ENCODE results near the gene DPYD. TPM values are rescaled to one million over a fixed set of nuclear protein-coding genes. Genes with fewer than 3 reads are reported as not detected.

The DPYD gene
- polyA plus RNA-seq, 1 of the 3 experiments (the other 2 are of a cell fraction) = 23.0 TPM

- CTCF ChIA-PET = interaction anchor here (0.6 kb wide), 1 partner anchor 281 kb away, joined by 3 read pairs; no protein-coding TSS in a partner anchor
- H3K27ac ChIP-seq (ENCODE audit: low read depth in 2 of 2, low read length in 1 of 2) = no peak overlapping the region
Measured at GRCh38 chr1:97792655-97793054, 128.2 kb downstream of the DPYD start.

More at GRCh38 chr1:97792655-97793054, 128.2 kb downstream of the DPYD start:
- Histone ChIP-seq H3K9ac (no peak overlapping the region), H3K9me2 (no peaks in the 10 kb centered on the region), H2AFZ (ENCODE audit: low read depth) (no peak overlapping the region), H3K27me3 (ENCODE audit: insufficient read depth) (no peaks in the 10 kb centered on the region), H3K4me1 (ENCODE audit: control insufficient read depth in 1 of 2, insufficient read depth in 2 of 2, low read depth in 1 of 2, low read length in 1 of 2) (peaks cover 0 to 12% of the 10 kb centered on the region in 2 experiments; a peak in 3 of 4 replicates), H4K20me1 (ENCODE audit: insufficient read depth) (peaks cover 12% of the 10 kb centered on the region), H3K79me2 (ENCODE audit: insufficient read depth) (peaks cover 86% of the 10 kb centered on the region), H3K4me3 (ENCODE audit: low read depth in 2 of 2, low read length in 1 of 2) (no peak overlapping the region), H3F3A (replicated peaks; ENCODE audit: insufficient read depth) (peaks cover 7% of the 10 kb centered on the region), H3K9me3 (no peaks in the 10 kb centered on the region), H3K36me3 (replicated peaks in 1 of 2; ENCODE audit: control insufficient read depth in 1 of 2, insufficient read depth in 2 of 2, low read length in 1 of 2) (peaks cover 0 to 24% of the 10 kb centered on the region in 2 experiments), H3K4me2 (no peak overlapping the region)
- POLR2A ChIA-PET = no interaction called here
- DNase-seq = no peak
- TF ChIP-seq USF2 (IDR thresholded peaks at IDR 0.05; ENCODE audit: borderline replicate concordance, low read depth, low read length) (no peak), TCF12 (IDR thresholded peaks at IDR 0.05) (no peak), FOSL2 (IDR thresholded peaks at IDR 0.05; ENCODE audit: borderline replicate concordance, low read depth) (no peak), RCOR1 (IDR thresholded peaks at IDR 0.05; ENCODE audit: low read length) (no peak), RFX5 (IDR thresholded peaks at IDR 0.05; ENCODE audit: low read length) (no peak), NRF1 (IDR thresholded peaks at IDR 0.05; ENCODE audit: low read depth, low read length) (no peak), TAF1 (IDR thresholded peaks at IDR 0.05; ENCODE audit: borderline replicate concordance, low read depth, low read length) (no peak), FOXM1 (IDR thresholded peaks at IDR 0.05; ENCODE audit: low read depth) (no peak), JUND (IDR thresholded peaks at IDR 0.05) (no peak), SMC3 (IDR thresholded peaks at IDR 0.05; ENCODE audit: low read depth, low read length) (no peak), REST (IDR thresholded peaks at IDR 0.05; ENCODE audit: low read depth, low read length) (no peak), CHD2 (IDR thresholded peaks at IDR 0.05; ENCODE audit: low read length, partially characterized antibody) (no peak), GABPA (IDR thresholded peaks at IDR 0.05; ENCODE audit: low read depth) (no peak), YY1 (IDR thresholded peaks at IDR 0.05; ENCODE audit: low read depth) (no peak), POLR2AphosphoS5 (IDR thresholded peaks at IDR 0.05; ENCODE audit: low read depth, low read length) (no peak), NFIC (IDR thresholded peaks at IDR 0.05; ENCODE audit: borderline replicate concordance) (no peak), MXI1 (IDR thresholded peaks at IDR 0.05; ENCODE audit: low read depth, low read length) (no peak), RAD21 (IDR thresholded peaks at IDR 0.05; ENCODE audit: low read length) (no peak), TEAD4 (IDR thresholded peaks at IDR 0.05; ENCODE audit: borderline replicate concordance, insufficient read depth) (no peak), EP300 (IDR thresholded peaks at IDR 0.05; ENCODE audit: borderline replicate concordance in 1 of 2, low read depth in 1 of 2, low read length in 1 of 2) (no peak)
- 97% methylated on average over 4 of the region's 4 CpGs for WGBS (ENCODE audit: low lambda C conversion rate)
